OCI-LY1 (cell line): ENCODE results near the gene PEAR1.

Experiments
- H2AFZ ChIP-seq: fragments of 200-600 bp; sonication (generic), shearing (Covaris generic); 2 replicates; pipeline ENCODE4 v1.6.0; 2014; ENCODE audit warnings: antibody characterized with exemption, mild to moderate bottlenecking, low read length
- H3F3A ChIP-seq: fragments of 200-600 bp; sonication (generic), shearing (Covaris generic); 2 replicates; pipeline ENCODE4 v1.6.0; 2014; ENCODE audit warnings: mild to moderate bottlenecking, antibody characterized with exemption, low read length, moderate library complexity; ENCODE audit not compliant: insufficient read depth
- H3K27ac ChIP-seq: fragments of 200-600 bp; sonication (generic); 2 replicates; pipeline ENCODE4 v1.5.1; 2014; ENCODE audit warnings: low read length, mixed run types, mild to moderate bottlenecking, low read depth; ENCODE audit not compliant: poor library complexity, severe bottlenecking
- H3K27me3 ChIP-seq: fragments of 200-600 bp; sonication (generic); 2 replicates; pipeline ENCODE4 v1.6.0; 2014; ENCODE audit warnings: antibody characterized with exemption, mild to moderate bottlenecking, low read length, moderate library complexity; ENCODE audit not compliant: insufficient read depth
- H3K36me3 ChIP-seq: fragments of 200-600 bp; sonication (generic); 2 replicates; pipeline ENCODE4 v1.6.1; 2014; ENCODE audit warnings: mild to moderate bottlenecking, antibody characterized with exemption, low read length, moderate library complexity, mixed read lengths; ENCODE audit not compliant: insufficient read depth
- H3K4me1 ChIP-seq: fragments of 200-600 bp; sonication (generic); 2 replicates; pipeline ENCODE4 v1.5.1; 2014; ENCODE audit warnings: mild to moderate bottlenecking, low read length, moderate library complexity; ENCODE audit not compliant: insufficient read depth, severe bottlenecking
- H3K4me2 ChIP-seq: fragments of 200-600 bp; sonication (generic), shearing (Covaris generic); 2 replicates; pipeline ENCODE4 v1.6.1; 2014; ENCODE audit warnings: low read length
- H3K4me3 ChIP-seq: fragments of 200-600 bp; sonication (generic); 2 replicates; pipeline ENCODE4 v1.5.1; 2014; ENCODE audit warnings: low read length, low read depth, mild to moderate bottlenecking, mixed read lengths; ENCODE audit not compliant: poor library complexity, severe bottlenecking
- H3K79me2 ChIP-seq: fragments of 200-600 bp; shearing (Covaris generic); 2 replicates; pipeline ENCODE4 v1.6.1; 2016; ENCODE audit warnings: mixed run types, low read length, mixed read lengths; ENCODE audit not compliant: insufficient read depth
- H3K9ac ChIP-seq: fragments of 200-600 bp; sonication (generic), shearing (Covaris generic); 2 replicates; pipeline ENCODE4 v1.6.1; 2014; ENCODE audit warnings: mild to moderate bottlenecking, low read length, mixed read lengths
- H3K9me2 ChIP-seq: fragments of 200-600 bp; sonication (generic), shearing (Covaris generic); 2 replicates; pipeline ENCODE4 v1.6.1; 2014; ENCODE audit warnings: low read depth, mild to moderate bottlenecking, low read length, mixed read lengths
- H3K9me3 ChIP-seq: fragments of 200-600 bp; shearing (Covaris generic); 2 replicates; pipeline ENCODE4 v1.6.1; 2014; ENCODE audit warnings: low read length, mixed read lengths
- H4K20me1 ChIP-seq: fragments of 200-600 bp; sonication (generic), shearing (Covaris generic); 2 replicates; pipeline ENCODE4 v1.6.0; 2016; ENCODE audit warnings: mild to moderate bottlenecking, low read length; ENCODE audit not compliant: insufficient read depth
- EZH2 ChIP-seq: fragments of 200-600 bp; sonication (generic), shearing (Covaris generic); IDR thresholded peaks from 2 replicates; pipeline ENCODE4 v1.8.0; 2017; ENCODE audit warnings: borderline replicate concordance, mixed run types, mild to moderate bottlenecking, antibody characterized with exemption, low read length, moderate library complexity, mixed read lengths
- TF ChIP-seq, protein P1 (sequence below): fragments of 200-600 bp; sonication (generic), shearing (Covaris generic); IDR thresholded peaks from 2 replicates; pipeline ENCODE4 v1.5.1; 2017; ENCODE audit warnings: mild to moderate bottlenecking, antibody characterized with exemption, low read length, moderate library complexity, mixed read lengths

Gene PEAR1

DNA sequence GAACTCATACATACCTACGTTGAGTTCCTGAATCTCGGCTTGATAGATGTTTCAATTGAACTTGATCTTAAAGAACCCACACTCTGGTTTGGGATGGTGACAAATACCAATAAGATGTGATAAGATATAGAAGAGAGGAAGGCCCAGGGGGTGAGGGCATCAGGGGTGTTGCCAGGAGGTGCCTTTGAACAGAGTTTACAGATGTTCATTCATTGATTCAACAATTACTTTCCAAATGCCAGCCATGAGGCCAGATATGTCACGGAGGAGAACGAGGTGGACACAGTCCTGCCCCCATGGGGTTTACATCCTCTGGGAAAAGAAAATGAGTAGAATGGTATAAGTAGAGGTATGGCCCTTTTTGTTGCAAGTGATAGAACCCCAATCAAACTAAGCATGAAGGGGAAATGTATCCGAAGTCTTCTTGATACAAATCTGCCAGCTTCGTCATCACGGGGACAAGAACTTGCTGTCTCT lies 27.6 kb downstream of the PEAR1 start:
- Histone ChIP-seq H4K20me1 (no peaks in the 10 kb centered on the region), H3K9me3 (no peaks in the 10 kb centered on the region), H3K9me2 (no peaks in the 10 kb centered on the region), H3K4me1 (no peaks in the 10 kb centered on the region), H3K4me2 (no peak overlapping the region), H3F3A (no peaks in the 10 kb centered on the region), H3K27me3 (peaks cover 3% of the 10 kb centered on the region; the same call in 1 of the 2 replicates), H3K9ac (no peak overlapping the region), H3K79me2 (no peaks in the 10 kb centered on the region), H2AFZ (no peak overlapping the region), H3K4me3 (no peak overlapping the region), H3K27ac (no peak overlapping the region), H3K36me3 (no peaks in the 10 kb centered on the region)
- TF ChIP-seq, protein P1, sequence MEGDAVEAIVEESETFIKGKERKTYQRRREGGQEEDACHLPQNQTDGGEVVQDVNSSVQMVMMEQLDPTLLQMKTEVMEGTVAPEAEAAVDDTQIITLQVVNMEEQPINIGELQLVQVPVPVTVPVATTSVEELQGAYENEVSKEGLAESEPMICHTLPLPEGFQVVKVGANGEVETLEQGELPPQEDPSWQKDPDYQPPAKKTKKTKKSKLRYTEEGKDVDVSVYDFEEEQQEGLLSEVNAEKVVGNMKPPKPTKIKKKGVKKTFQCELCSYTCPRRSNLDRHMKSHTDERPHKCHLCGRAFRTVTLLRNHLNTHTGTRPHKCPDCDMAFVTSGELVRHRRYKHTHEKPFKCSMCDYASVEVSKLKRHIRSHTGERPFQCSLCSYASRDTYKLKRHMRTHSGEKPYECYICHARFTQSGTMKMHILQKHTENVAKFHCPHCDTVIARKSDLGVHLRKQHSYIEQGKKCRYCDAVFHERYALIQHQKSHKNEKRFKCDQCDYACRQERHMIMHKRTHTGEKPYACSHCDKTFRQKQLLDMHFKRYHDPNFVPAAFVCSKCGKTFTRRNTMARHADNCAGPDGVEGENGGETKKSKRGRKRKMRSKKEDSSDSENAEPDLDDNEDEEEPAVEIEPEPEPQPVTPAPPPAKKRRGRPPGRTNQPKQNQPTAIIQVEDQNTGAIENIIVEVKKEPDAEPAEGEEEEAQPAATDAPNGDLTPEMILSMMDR: no peak
- TF ChIP-seq EZH2: no peak

DNA sequence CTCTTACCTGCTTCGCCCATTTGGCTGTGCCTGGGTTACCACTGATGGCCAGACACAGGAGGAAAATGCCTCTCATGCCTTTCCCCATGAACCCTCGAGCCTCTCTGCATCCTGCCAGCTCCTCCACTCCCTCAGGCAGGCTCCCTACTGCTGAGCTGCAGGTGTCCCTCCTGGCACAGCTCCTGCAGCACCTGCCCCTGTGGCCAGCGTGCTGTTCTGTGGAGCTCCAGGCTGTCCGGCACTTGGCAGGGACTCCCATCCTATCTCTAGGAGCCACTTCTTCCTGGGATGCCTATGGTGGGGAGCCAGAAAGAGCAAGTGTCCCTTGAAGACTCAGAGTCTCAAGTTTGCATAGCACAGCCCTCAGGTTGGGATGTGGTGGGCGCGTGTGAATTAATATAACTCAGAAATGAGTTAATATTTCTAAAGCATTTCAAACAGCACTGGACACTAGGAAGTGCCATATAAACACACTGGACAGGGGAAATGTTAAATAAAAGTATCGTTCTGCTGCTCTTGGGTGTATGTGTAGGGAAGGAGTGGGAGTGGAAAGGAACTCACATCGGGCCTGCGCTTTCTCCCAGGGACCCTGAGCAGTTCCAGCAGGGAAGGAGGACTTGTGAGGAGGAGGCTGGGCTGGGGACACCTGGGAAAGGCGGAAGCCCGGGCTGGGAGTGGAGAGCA lies 29.6 kb downstream of the PEAR1 start:
- H3K79me2 ChIP-seq: no peaks in the 10 kb centered on the region
- no peak overlapping the region for H2AFZ ChIP-seq
- no peak overlapping the region for H3K9ac ChIP-seq
- no peaks in the 10 kb centered on the region for H3K9me2 ChIP-seq
- H3K4me1 ChIP-seq: no peaks in the 10 kb centered on the region
- H3K27me3 ChIP-seq: peaks cover 3% of the 10 kb centered on the region; the same call in 1 of the 2 replicates
- no peaks in the 10 kb centered on the region for H3K9me3 ChIP-seq
- no peaks in the 10 kb centered on the region for H4K20me1 ChIP-seq
- H3K36me3 ChIP-seq: no peaks in the 10 kb centered on the region
- H3K4me3 ChIP-seq: no peak overlapping the region
- no peak overlapping the region for H3K27ac ChIP-seq
- no peaks in the 10 kb centered on the region for H3F3A ChIP-seq
- TF ChIP-seq EZH2: no peak
- TF ChIP-seq, protein P1: no peak
- no peak overlapping the region for H3K4me2 ChIP-seq

DNA sequence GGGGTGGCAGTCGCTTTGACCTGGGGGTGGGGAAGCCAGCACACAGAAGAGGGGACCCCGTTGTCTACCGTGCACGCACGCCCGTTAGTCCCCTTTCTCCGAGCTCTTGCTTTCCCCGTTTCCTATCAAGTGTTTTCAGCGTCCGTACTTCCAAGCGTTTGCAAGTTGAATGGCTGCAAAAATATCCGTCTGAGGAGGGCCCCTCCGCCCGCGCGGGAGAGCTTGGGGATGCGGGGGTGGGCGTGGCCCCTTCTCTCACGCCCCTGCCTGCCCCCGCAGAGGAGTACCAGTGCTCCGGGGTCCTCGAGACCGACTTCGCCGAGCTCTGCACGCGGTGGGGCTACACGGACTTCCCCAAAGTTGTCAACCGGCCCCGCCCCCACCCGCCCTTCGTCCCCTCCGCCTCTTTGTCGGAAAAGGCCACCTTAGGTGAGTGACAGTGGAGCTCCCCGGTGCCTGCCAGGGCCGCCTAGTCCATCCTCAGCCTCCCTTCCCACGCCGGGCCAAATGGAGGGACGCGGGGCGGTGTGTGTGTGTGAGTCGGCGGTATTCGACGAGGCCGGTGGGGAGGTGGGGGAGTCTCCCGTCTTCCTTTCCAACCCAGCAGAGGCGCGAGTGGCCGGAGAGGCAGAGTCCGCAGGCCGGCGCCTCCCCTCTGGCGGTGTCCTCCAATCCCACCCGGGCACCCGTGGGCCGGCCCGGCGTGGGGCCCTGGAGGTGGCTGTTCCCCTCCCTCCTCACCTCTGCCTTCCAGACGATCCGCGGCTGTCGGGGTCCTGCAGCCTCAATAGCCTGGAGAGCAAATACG lies 30.4 kb downstream of the PEAR1 start:
- no peaks in the 10 kb centered on the region for H3K9me3 ChIP-seq
- no peak overlapping the region for H3K4me2 ChIP-seq
- H3K9me2 ChIP-seq: no peaks in the 10 kb centered on the region
- no peak overlapping the region for H2AFZ ChIP-seq
- peaks cover 4% of the 10 kb centered on the region; the same call in 1 of the 2 replicates for H3K27me3 ChIP-seq
- H4K20me1 ChIP-seq: no peaks in the 10 kb centered on the region
- no peaks in the 10 kb centered on the region for H3K79me2 ChIP-seq
- no peak overlapping the region for H3K4me3 ChIP-seq
- no peaks in the 10 kb centered on the region for H3K4me1 ChIP-seq
- no peak overlapping the region for H3K27ac ChIP-seq
- no peaks in the 10 kb centered on the region for H3F3A ChIP-seq
- H3K9ac ChIP-seq: no peak overlapping the region
- TF ChIP-seq EZH2: no peak
- TF ChIP-seq, protein P1: no peak
- H3K36me3 ChIP-seq: no peaks in the 10 kb centered on the region
